Ovary (tissue), 9 donors: ENCODE data around the gene SUGCT. TPM values are rescaled to one million over a fixed set of nuclear protein-coding genes. Genes with fewer than 3 reads are reported as not detected.
"Not testable (repeated sequence)": the region's sequence is repeated elsewhere in the genome, so short reads cannot be mapped to it uniquely, and the experiment has no call there.

Source experiments
- DNase-seq, 5 donors: peaks; one replicate each; pipeline ENCODE4 v3.0.0-alpha.2; 2019 to 2020
- H3K27ac ChIP-seq, 2 donors: fragments of 200-600 bp; one replicate each; pipeline versions ENCODE4 v1.5.1 to v1.8.0; 2019 to 2022
- H3K27me3 ChIP-seq: fragments of 200-600 bp; one replicate; pipeline ENCODE4 v1.8.0; 2022
- H3K36me3 ChIP-seq: fragments of 200-600 bp; sonication (generic); one replicate; pipeline ENCODE4 v1.5.1; 2019
- H3K4me1 ChIP-seq: one replicate; pipeline ENCODE4 v1.8.1; 2013; ENCODE audit warnings: mild to moderate bottlenecking, moderate library complexity; ENCODE audit not compliant: insufficient read depth
- H3K4me3 ChIP-seq: fragments of 200-600 bp; sonication (generic); one replicate; pipeline ENCODE4 v1.5.1; 2017
- H3K9me3 ChIP-seq, 2 donors: fragments of 200-600 bp in 1 of 2; sonication (generic) in 1 of 2; one replicate each; pipeline versions ENCODE4 v1.5.1 to v1.8.1; 2013 to 2019; ENCODE audit warnings: mild to moderate bottlenecking in 1 of 2, moderate library complexity in 1 of 2
- EP300 ChIP-seq: sonication (generic); formaldehyde crosslinking; IDR thresholded peaks from one replicate; pipeline ENCODE4 v1.6.1; 2017; ENCODE audit warnings: antibody characterized with exemption
- POLR2A ChIP-seq: fragments of 450-650 bp; IDR thresholded peaks from one replicate; pipeline ENCODE4 v1.6.1; 2017; ENCODE audit warnings: antibody characterized with exemption, mild to moderate bottlenecking, moderate library complexity
- WGBS, 3 donors: extraction: QIAGEN DNeasy Blood & Tissue Kit in 1 of 3; methylation state at CpG; one replicate each; pipeline versions ENCODE4 v1.1.5 to v1.1.7; 2013 to 2017; 5-methylcytosine and 5-hydroxymethylcytosine counted together
- intact Hi-C, 4 donors: fragments of 100-400 bp; cut with DNase I; formaldehyde crosslinking; loops; one replicate each; pipeline versions ENCODE4 v1.11.0 to v1.15.1; 2022 to 2023
- polyA plus RNA-seq, 2 donors: library from polyadenylated mRNA; stranded (reverse); fragments of 200-250 nt in 1 of 2; fragments of 350-450 nt in 1 of 2; fragmentation: Illumina TruSeq in 1 of 2; extraction: RNeasy Lipid Tissue Mini Kit (QIAGEN cat#74804) in 1 of 2; gene quantifications; one replicate each; pipeline ENCODE4 v1.2.3, GENCODE V29; 2013 to 2014
- total RNA-seq, 7 donors: library from RNA; depleted of rRNA in 2 of 7; stranded (reverse); fragments of >200 nt in 2 of 7; fragmentation: NEBNext Ultra II Directional in 3 of 7; extraction: Animal tissue kit (Norgen Biotek cat#: 25700) in 3 of 7; gene quantifications; one replicate each; pipeline versions ENCODE4 v1.1.0 to v1.2.4, GENCODE V29; 2016 to 2023
- TF ChIP-seq, protein P1 (sequence below), 3 donors: fragments of 450-650 bp in 2 of 3; fragments of 200-600 bp in 1 of 3; IDR thresholded peaks; one replicate each; pipeline versions ENCODE4 v1.5.1 to v1.8.0; 2016 to 2022; ENCODE audit warnings: antibody characterized with exemption in 3 of 3, mild to moderate bottlenecking in 1 of 3
- donor health status: DM: no; HTN: no; CAD: no; lungs with moderate emphysema.
- donor health status: DM: no; HTN: no; CAD: no.
- donor health status: Bipolar disorder and iron deficiency.
- donor health status: DM: yes; HTN: yes; CAD: no.
- donor health status: DM: no; HTN: no; CAD: no.
- donor health status: DM: yes; HTN: yes; CAD: no.

SUGCT gene
- total and polyA plus RNA-seq, 9 donors = 3.4 to 9.3 (median 7.8) TPM

DNA sequence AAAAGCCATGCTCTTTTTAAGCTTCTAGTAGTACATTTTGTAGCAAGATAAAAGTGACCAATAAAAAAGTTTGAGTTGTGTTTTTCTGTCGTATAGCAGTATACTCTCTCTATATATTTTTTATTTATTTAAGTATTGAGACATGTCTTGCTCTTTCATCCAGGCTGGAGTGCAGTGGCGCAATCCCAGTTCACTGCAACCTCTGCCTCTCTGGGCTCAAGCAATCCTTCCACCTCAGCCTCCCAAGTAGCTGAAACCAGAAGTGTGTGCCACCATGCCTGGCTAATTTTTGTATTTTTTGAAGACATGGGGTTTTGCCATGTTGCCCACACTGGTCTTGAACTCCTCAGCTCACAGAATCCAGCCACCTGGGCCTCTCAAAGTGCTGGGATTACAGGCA lies 2.8 kb downstream of the SUGCT start:
- intact Hi-C loops = loop anchor here in 1 of 4 donors (5.0 kb wide), 1 partner anchor 1675 kb away; no protein-coding TSS in a partner anchor
- DNase-seq = no peak

GRCh38 chr7:40138973-40139372 lies 4.2 kb downstream of the SUGCT start:
- TF ChIP-seq POLR2A (no peak), EP300 (no peak)
- TF ChIP-seq, protein P1, sequence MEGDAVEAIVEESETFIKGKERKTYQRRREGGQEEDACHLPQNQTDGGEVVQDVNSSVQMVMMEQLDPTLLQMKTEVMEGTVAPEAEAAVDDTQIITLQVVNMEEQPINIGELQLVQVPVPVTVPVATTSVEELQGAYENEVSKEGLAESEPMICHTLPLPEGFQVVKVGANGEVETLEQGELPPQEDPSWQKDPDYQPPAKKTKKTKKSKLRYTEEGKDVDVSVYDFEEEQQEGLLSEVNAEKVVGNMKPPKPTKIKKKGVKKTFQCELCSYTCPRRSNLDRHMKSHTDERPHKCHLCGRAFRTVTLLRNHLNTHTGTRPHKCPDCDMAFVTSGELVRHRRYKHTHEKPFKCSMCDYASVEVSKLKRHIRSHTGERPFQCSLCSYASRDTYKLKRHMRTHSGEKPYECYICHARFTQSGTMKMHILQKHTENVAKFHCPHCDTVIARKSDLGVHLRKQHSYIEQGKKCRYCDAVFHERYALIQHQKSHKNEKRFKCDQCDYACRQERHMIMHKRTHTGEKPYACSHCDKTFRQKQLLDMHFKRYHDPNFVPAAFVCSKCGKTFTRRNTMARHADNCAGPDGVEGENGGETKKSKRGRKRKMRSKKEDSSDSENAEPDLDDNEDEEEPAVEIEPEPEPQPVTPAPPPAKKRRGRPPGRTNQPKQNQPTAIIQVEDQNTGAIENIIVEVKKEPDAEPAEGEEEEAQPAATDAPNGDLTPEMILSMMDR (IDR thresholded peaks at IDR 0.05) = no peak
- H3K27ac ChIP-seq = no peak overlapping the region
- intact Hi-C loops = loop anchor here in 1 of 4 donors (5.0 kb wide), 1 partner anchor 1673 kb away; no protein-coding TSS in a partner anchor
- H3K36me3 ChIP-seq = no peaks in the 10 kb centered on the region
- no peak overlapping the region for H3K4me3 ChIP-seq
- no peaks in the 10 kb centered on the region for H3K9me3 ChIP-seq
- no peaks in the 10 kb centered on the region for H3K4me1 ChIP-seq
- no peaks in the 10 kb centered on the region for H3K27me3 ChIP-seq
- 94 to 98% (median 95%) methylated on average over 5 of the region's 5 CpGs for WGBS, 3 donors
- DNase-seq = no peak

More for the DNA sequence above, 2.8 kb downstream of the SUGCT start:
- Histone ChIP-seq H3K27me3 (no peaks in the 10 kb centered on the region), H3K4me3 (no peak overlapping the region), H3K4me1 (peaks cover 1% of the 10 kb centered on the region), H3K9me3 (no peaks in the 10 kb centered on the region), H3K36me3 (no peaks in the 10 kb centered on the region), H3K27ac (no peak overlapping the region)
- 88 to 95% (median 94%) methylated on average over 2 of the region's 2 CpGs for WGBS, 3 donors
- TF ChIP-seq, protein P1 (IDR thresholded peaks at IDR 0.05) = no peak
- no peak for TF ChIP-seq POLR2A
- TF ChIP-seq EP300 = no peak

- not testable (repeated sequence) for H3K27ac ChIP-seq, DNase-seq
- intact Hi-C loops = loop anchor here in 1 of 4 donors (5.0 kb wide), 1 partner anchor 1672 kb away; no protein-coding TSS in a partner anchor
Measured at GRCh38 chr7:40139891-40140290, 5.1 kb downstream of the SUGCT start.

DNA sequence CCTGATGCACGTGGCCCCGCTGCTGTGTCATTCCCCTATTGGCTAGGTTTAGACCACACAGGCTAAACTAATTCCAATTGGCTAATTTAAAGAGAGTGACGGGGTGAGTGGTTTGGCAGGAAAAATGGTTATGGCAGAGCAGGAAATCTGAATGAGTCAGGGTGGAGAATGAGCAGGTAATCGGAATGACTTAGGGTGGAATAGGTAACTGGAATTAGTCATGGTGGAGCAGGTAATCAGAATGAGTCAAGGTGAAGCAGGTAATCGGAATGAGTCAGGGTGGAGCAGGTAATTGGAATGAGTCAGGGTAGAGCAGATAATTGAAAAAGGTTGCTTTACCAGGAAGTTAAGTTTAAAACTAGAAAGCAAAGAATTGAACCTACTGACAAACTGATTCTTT lies 7.1 kb downstream of the SUGCT start:
- WGBS, 3 donors = 94 to 97% (median 96%) methylated on average over 5 of the region's 5 CpGs
- intact Hi-C loops = not testable (repeated sequence)

More at GRCh38 chr7:40139891-40140290, 5.1 kb downstream of the SUGCT start:
- H3K27me3 ChIP-seq, H3K4me1 ChIP-seq, H3K4me3 ChIP-seq, H3K9me3 ChIP-seq, H3K36me3 ChIP-seq: not testable (repeated sequence)
- WGBS, 3 donors = 97 to 98% (median 97%) methylated on average over 13 of the region's 13 CpGs

DNA sequence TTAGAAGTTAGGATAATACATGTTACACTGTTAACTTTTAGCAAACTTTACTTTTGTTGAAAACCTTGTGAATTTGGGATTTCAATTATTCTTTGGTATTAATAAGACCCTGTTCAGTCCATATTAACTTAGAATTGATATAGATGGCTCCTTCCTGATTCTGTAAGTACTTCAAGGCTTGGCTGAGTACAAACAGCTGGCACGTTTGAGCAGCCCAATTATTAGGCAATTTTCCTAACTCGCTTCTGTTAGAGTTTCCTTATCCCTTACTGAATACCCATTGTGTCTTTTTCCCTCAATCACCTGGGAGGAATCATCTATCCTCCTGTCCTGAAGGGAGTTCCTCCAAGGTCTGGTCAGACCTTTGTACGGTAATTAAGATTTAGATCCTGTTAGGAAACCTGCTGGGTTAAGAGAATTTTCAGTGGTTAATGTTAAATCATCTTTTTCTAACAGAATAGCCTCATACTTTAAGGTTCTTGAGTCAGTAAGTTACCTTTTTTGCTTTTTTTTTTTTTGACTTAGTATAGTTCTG lies 10.9 kb downstream of the SUGCT start:
- H3K4me1 ChIP-seq = not testable (repeated sequence)

More for the DNA sequence above, 7.1 kb downstream of the SUGCT start:
- H3K4me1 ChIP-seq, H3K27me3 ChIP-seq, DNase-seq, H3K36me3 ChIP-seq, H3K9me3 ChIP-seq, H3K27ac ChIP-seq, H3K4me3 ChIP-seq: not testable (repeated sequence)

GRCh38 chr7:40147371-40148246 lies 12.8 kb downstream of the SUGCT start:
- DNase-seq = no peak
- H3K4me3 ChIP-seq = no peak overlapping the region
- 88 to 92% (median 92%) methylated on average over 19 of the region's 19 CpGs for WGBS, 3 donors
- H3K36me3 ChIP-seq = no peaks in the 10 kb centered on the region
- no peaks in the 10 kb centered on the region for H3K9me3 ChIP-seq
- no peaks in the 10 kb centered on the region for H3K27me3 ChIP-seq
- intact Hi-C loops = no loop called here
- no peak overlapping the region for H3K27ac ChIP-seq
- TF ChIP-seq POLR2A (no peak), EP300 (no peak)
- TF ChIP-seq, protein P1 (IDR thresholded peaks at IDR 0.05) = no peak
- no peaks in the 10 kb centered on the region for H3K4me1 ChIP-seq

More for the DNA sequence above, 10.9 kb downstream of the SUGCT start:
- intact Hi-C loops, H3K27me3 ChIP-seq, H3K9me3 ChIP-seq, DNase-seq, H3K36me3 ChIP-seq, H3K27ac ChIP-seq, H3K4me3 ChIP-seq: not testable (repeated sequence)
- 83 to 92% (median 88%) methylated on average over 3 of the region's 3 CpGs for WGBS, 3 donors

DNA sequence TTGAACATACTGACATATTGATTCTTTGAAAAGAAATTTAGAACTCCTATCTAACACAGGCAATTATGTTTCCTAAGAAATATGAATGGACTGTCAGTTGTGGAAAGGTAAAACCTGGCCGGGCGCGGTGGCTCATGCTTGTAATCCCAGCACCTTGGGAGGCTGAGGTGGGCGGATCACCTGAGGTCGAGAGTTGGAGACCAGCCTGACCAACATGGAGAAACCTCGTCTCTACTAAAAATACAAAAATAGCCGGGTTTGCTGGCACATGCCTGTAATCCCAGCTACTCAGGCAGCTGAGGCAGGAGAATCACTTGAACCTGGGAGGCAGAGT lies 13.4 kb downstream of the SUGCT start:
- H3K27me3 ChIP-seq, H3K4me1 ChIP-seq, H3K27ac ChIP-seq, H3K9me3 ChIP-seq, intact Hi-C loops, H3K36me3 ChIP-seq, H3K4me3 ChIP-seq, DNase-seq: not testable (repeated sequence)
- 93 to 97% (median 94%) methylated on average over 7 of the region's 7 CpGs for WGBS, 3 donors
